Stimulated activated CD4-positive, alpha-beta T cell treated with anti-CD3 and anti-CD28 coated beads, TNF-alpha, amount 100 ng/mL, for 1 hour (primary cell): ENCODE results near the gene CABP4.
A peak's percentile ranks its signal among the peaks of the same experiment; 100 is the strongest.

Source experiments
- DNase-seq, 3 donors: peaks; one replicate each; pipeline ENCODE4 v3.0.0-alpha.2; 2020; ENCODE audit warnings: low read depth in 3 of 3, low spot score in 1 of 3

Gene CABP4

DNA sequence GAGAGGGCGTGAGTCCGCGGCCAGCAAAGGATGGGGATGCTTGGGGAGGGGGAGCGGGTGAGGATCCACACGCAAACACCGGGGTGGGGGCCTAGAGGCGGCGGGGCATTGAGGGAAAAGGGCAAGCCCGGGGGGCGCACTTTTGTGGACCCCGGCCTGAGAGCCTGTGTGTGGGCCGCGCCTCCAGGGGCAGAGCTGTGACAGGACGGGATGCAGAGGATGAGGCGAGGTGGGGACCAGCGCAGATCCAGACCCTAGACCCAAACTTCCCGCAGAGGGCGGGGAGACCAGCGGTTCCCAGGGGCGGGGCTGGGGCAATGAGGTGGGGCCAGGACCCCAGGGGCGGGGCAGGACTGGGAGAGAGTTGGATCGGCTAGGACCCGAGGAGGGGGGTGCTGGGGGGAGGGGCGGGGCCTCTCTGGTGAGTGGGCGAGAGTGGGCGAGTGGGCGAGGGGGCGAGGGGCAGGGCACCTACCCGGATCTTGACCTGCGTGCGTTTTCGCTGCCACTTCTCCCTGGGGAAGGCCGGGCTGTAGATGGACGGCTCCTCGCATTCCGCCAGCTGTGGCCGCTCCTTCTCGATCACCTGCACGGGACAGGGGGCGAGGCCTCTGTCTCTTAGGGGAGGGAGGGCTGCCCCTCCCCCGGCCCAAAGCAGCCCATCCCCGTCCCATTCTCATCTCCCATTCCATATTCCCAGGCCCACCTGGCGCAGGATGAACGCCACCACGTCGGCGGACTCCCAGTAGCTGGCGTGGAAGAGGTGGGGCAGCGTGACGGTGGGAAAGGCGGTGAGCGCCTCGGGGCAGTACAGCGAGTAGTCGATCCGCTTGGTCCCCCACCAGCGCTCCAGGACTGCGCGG is 39.4 kb downstream of the CABP4 start:
- no peak for DNase-seq

DNA sequence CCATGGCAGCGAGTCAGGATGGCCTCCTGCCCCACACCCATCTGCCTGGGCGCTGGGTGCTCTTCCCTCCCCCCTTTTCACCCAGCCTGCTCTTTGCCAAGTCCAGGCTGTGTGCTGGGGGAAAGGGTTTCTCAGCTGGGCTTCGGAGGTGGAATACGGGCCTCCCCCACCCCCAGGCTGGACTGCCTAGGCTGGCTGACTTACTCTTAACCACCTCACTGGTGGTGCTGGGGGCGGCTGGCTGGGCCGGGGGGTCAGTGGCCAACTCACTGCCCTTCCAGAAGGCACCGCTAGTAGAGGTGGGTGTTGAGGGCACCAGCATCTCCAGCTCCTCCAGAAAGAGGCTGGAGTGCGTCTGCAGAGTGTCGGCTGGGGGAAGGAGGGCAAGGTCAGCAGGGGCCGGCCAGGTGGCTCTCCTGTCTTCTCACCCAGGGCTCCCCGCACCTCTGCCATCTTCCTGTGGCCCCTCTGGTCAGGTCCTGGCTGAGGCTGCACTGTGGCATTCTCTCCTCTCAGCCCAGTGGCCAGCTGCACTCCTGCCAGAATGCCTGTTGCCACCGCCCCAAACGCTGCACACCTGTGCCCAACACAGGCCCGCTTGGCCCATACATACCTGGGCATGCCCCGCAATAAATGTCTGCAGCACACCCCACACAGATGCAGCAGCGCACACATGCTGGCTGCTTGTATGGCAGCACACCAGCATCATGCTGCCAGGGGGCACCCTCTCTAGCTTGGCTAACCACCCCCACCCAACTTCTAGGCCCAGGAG is 40.3 kb downstream of the CABP4 start:
- no peak for DNase-seq

DNA sequence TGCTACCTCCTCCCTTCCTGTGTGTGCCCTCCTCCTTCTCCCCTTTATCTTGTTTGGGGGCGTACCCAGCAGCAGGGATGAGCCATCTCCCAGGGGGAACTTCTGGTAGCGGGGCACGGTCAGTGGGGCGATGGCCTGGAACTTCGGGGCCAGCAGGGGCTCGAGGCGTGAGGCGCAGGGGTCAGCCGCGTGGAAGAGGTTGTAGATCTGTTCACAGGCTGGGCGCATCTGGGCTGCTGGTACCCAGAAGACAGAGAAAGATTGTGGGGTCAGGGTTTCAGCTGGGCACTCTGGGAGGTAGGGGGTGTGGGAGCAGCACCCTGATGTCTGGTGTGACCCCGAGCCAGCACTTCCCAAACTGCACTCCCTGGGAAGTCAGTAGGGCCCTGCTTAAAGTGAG is 41.0 kb downstream of the CABP4 start:
- no peak for DNase-seq

DNA sequence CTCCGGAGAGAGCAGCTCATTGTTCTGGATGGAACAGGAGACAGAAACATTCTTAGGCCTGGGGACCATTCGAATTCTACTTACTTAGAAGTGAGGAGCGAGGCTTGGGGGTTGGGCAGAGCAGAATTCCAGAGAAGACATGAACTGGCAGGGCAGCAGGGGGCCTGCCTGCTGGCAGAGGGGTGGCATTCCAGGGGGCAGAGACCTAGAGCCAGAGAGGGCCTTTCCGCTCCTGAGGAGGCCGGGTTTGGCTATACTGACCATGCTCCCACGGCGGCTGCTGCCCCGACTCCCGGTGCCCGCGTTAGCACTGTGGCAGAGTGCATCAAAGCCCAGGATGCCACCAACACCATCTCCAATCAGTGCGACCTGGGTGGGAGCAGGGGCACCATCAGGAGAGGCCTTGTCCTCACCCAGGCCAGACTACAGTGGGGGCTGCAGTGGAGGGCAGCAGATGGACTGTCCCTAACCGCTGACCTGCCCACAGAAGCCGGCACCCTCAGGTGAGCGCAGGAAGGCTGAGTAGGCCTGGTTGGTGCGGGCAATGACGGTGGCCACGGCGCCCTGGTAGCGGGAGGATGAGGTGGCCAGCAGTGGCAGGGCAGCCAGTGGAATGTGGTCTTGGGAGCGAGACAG is 42.6 kb downstream of the CABP4 start:
- no peak for DNase-seq

DNA sequence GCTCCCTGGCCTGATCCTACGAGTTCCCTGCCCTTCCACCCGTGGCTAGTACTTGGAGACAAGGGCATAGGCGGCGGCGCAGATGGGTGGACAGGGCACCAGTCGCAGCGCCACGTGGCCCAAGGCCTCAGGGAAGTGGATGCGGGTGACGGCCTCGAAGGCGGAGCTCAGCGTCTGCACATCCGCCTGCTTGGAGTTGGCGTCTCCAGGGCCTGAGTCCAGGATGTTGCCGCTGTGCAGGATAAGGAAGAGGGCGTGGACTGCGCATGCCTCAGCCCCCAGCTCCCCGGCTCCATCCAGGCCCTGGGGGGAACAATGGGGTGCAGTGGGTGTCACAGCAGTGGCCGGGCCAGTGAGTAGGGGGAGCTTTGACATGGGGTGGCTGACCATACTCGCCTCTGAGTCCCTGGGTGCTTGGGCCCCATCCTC is 43.4 kb downstream of the CABP4 start:
- DNase-seq: no peak

DNA sequence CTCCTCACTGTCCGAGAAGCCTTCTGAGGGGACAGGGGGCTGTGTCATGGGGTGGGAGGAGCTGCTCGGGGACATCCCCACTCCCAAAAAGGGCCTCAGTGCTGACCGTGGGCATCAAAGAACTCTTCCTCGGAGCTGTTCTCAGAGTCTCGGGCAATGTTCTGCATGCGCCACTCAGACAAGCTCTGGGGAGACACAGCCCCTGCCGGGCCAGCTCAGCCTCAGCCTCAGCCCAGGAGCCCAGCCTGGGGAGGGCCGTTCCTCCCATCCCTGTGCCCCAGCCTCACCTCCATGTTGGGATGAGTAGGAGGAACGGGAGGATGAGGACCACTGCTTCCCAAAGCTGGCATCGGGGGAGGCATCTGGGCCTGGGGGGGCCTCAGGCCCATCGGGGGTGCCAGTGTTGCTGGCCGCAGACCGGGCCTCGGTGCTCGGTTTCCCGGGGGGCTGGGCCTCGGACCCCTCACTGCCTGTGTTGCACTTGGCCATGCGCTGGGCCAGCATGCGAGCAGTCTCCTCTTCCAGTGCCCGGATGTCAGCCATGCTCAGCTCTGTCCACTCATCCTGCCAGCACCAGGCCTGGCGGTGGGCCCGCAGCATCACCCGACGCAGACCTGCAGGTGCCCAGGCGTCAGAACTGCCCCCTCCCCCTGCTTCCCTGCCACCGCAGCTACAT is 44.8 kb downstream of the CABP4 start:
- no peak for DNase-seq

DNA sequence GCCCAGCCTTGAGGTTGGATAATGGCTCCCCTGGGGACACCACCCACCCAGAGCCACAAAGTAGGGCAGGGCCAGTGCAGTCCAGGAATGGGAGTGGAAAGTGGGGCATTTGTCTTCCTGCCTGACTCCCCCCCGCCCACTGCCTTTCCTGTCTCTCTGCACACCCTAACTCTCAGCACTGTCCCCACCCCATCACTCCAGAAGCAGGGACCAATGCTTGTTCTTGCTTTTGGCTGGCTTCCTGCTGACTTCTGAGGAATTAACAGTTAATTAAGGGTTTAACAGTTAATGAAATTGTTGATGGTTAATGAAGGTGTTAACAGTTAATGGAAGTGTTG is 45.3 kb downstream of the CABP4 start:
- no peak for DNase-seq

DNA sequence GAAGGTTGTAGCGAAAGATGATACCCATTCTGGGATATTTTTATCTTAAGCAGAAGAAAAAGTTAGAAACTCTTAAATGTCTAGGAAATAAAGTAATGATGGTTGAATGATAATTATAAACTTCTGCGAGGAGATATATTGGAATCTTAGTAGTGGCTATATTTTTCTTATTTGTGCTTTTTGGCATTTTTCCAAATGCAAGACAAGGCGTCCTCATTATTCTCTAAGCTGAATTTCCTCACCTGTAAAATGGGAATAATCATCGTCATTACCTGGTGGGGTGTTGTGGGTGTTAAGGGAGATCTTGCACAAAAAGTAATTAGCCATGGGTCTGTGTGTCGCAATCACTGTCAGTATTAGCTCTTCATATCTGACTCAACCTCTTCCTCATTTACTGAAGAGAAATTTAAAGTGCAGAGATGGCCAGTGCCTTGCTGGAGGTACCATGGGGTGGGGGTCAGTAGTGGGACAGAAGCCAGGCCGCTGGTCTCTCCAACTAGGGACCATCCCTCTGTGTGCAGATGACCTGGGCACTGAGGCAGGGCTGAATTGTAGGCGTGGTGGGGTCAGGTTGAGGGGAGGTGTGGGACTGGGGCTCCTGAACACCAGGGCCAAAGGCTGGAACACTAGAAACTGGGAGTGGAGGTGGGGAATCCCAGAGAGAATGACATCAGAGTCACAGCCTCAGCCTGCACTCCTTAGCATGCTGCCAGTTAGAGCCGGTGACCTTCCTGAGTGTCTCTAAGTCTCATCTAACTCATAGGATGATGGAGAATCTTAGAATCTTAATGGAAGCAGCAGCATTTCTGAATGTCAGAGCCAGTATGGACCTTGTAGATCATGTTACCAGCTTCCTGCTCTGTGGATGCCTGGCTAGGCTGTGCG is 45.9 kb downstream of the CABP4 start:
- DNase-seq: no peak

DNA sequence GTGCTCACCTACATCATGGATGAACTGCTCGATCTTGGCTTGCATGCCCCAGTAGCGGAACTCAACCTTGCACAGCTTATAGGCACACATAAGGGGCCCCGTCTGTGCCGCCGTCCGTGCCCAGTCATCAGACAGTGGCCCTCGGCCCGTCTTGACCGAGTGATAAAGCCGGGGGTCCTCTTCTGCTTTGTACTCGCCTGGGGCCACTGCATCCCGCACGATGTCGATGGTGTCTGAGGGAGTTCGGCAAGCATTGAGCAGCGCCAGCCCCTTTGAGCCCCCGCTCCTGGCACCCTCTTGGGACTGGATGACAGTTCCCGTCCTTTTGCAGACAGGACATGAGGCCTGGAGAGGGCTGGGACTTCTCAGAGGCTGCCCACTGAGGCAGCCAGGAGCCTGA is 46.7 kb downstream of the CABP4 start:
- no peak for DNase-seq

DNA sequence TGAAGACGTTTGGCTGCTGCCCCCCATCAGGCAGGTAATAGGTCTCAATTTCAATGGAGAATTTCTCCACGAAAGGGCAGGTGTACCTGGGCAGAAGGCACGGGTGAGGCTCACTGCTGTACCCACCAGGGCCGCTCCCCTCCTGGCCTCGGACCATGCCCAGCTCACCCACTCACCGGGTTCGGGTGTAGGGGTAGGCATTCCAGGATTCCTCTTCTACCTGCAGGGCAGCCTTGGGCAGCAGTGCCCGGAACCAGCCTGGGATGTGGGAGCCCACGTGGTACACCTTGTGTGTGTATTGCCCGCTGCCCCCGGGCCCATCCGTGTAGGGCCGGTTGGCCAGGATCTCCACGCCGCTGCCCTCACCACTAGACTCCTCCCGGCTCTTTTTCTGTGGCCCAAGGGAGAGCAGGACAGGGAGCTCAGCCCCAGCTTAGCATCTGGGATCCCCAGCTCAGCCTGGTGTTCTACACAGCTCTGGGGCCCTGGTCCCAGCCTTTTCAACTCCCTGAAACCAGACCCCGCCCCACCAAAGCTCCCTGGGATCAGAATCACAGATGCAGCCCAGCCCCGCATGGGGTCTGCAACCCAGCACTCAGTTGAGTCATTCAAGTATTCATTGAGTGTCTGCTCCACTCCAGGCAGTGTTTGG is 47.3 kb downstream of the CABP4 start:
- no peak for DNase-seq

DNA sequence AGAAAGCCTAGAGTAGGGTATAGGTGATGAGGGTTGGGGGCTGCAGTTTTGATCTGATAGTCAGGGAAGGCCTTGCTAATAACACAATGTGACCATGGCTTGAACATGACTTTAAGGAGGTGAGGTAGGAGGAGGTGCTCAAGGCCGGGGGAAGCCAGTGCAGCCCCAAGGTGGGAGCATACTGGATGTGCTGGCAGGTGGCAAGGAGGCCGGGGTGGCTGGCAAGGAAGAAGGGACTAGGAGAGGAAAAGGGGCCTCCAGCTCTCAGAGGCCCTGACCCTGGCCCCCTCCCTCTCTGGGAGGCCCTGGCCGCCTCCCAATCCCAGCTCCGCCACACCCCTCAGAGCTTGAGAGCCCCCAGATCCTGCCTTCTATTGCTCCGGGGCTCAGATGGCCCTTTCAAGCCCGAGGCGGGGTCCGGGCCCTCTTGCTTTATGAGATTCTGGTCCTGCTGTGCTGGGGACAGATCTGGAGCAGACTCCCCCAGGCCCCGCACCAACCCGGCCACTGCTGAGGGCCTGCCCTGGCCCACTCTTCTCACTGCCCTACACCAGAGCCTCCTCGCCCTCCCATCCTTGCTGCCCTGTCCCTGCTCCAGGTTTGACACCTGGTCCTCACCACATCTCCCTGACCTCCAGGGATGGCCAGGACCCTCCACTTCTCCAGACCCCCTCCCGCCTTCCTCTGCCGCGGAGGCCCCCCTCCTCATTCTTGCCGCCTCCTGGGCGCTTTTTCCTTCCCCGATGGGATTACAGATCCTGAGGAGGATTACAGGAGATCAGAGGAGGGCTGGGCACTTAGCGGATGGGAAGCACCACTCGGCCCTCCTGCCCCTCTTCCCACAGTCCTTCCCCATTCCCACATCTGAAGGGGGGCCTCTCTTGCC is 48.2 kb downstream of the CABP4 start:
- no peak for DNase-seq

DNA sequence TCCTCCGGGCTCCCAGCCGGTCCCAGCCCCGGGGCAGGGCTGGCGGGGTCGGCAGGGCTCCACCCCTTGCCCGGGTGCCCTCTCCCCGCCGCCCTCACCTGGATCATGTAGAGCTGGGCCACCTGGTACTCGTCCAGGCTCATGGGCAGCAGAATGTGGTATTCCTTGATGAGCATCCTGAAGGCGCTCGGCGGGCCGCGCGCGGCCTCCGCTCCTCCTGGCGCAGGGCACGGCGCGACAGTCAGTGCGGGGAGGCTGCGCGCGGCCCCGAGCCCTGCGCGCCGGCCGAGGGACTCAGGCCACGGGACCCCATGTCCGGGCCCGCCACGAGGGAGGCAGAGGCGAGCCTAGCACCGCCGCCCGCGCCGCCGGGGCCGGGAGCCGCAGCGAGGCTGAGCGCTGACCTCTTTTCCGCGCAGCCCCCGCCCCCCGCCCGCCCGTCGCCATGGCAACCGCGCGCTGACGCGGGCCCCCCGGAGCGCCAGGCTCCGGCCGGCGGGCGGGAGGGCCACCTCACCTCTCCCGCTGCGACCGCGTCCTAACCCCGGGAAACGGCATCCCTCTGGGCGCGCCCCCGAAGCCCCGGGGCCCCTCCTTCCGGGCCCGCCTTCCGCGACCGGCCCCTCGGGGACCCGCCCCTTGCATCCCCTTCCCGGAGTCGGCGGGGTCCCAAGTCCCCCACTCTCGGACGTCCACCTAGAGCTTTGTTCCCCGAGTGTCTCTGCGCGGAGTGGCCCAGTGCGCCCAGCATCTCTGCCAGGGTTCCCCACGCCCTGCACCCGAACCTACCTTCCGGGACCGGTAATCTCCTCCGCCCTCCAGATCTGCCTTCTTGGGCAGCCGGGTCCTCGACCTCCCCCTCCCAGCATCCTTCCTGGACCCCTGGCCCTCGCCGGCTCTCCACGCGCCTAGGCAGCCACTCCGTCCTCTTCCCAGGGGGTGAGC is 49.1 kb downstream of the CABP4 start:
- no peak for DNase-seq

DNA sequence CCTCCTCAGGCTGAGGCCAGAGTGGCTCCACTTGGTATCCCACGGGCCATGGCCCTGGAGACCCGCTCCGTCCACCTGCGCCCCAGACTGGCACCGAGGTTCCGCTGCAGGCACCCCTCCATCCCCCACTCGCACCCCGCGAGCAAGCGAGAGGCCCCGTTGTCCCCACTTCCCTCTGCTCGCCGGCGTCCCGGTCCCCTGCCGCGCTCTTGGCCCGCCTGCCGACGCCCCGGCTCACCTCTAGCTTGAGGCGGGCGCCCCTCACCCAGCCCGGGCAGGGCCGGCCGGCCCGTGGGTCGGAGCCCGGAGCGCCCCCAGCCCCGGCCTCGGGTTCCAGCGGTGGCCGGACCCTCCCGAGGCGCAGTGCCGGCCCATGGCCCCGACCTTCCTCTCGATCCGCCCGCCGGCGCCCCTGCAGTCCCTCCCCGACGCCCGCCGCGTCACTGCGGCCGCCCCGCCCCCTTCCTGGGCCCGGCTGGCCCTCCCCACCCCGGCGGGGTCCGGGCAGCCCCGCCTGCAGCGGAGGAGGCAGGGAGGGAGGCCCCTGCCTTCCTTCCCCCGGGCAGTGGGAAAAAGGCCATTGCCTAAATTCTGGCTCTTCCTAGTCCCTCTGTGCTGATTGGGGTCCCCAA is 49.9 kb downstream of the CABP4 start, which contains the start of gene PITPNM1:
Gene PITPNM1 (minus strand): TSS at position 414 of the 632 bp plus-strand sequence. CDS start 1,183 bp downstream, outside the sequence.
- DNase-seq: peak in 2 of 3 donors; percentile 40 to 70

DNA sequence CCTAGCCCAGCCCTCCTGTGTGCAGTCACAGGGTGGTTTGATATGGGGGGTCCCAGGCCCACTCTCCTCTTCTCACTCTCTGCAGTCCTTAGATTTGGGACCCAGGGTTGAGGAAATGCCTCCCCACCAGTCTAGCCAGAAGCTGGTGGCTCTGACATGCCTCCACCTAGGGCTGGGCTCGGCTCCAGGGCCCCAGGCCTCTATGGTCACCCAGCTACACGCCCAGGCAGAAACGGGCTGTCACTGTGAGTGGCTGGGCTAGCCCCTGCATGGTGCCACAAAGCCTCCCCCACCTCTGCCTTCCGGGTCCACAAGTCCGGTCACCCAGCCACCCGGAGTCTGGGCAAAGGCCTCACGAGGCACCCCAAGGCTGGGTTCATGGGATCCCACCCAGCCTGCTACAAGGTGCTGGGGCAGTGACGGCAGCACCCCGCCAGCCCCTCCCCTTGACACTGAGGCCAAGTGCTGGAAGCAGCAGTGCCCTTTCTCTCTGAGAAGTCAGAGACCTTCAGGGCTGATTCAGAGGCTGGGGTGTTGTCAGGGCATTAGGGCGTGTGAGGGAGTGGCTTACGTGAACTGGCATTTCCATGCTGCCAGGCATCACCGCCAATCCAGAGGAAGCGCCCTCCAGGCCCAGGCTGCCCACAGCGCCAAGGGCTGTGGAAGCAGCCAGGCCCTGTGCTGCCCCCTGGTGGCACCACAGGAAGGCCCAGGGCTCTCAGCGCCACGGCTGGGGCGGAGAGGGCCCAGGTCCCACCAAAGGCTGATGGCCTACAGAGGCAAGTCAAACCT is 50.6 kb downstream of the CABP4 start:
- DNase-seq: peak; percentile 75 to 80 (median 78)

DNA sequence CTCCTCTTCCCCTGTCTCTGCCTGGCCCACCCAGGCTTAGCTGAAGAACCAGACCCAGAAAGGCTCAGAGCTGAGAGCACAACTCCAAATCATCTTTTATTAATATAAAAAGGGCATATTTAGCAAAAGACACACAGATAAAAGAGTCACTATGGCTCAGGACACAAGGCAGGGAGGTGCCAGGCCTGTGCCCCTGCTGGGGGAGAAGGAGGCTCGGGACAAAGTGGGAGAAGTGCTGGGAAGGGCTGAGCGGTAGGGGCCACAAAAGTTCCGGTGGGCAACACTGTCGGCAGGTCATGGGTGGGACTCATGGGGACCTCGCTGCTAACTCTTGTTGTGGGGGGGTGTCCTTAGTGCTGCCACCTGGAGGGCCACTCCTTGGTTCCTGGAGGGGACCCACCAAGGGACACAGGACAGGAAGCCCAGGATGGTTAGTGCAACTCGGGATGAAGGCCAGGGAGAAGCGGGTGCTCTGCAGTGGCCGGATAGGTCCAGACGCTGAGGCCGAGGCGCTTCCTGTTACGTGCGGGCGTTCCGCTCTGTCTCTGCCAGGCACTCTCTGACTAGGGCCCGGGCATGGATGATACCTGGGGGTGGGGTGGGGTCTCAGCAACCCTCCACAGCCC is 51.4 kb downstream of the CABP4 start:
- no peak for DNase-seq
